Stimulated activated CD8-positive, alpha-beta memory T cell treated with anti-CD3 and anti-CD28 coated beads, Interleukin-12 subunit alpha, Interleukin-12 subunit beta, amount 100 ng/mL, for 24 hours (primary cell): Measurements from ENCODE around the gene TAF1L.
"Not testable (repeated sequence)": the region's sequence is repeated elsewhere in the genome, so short reads cannot be mapped to it uniquely, and the experiment has no call there.

Experiments
- DNase-seq: peaks from one replicate; pipeline ENCODE4 v3.0.0-alpha.2; 2020; ENCODE audit errors: extremely low read depth

Gene TAF1L

GRCh38 chr9:32635362-32635761, at the start of gene TAF1L:
Gene TAF1L, minus strand, starts transcription at chr9:32635669. Its CDS starts 90 bp downstream, at chr9:32635579.
- DNase-seq, result no peak

DNA sequence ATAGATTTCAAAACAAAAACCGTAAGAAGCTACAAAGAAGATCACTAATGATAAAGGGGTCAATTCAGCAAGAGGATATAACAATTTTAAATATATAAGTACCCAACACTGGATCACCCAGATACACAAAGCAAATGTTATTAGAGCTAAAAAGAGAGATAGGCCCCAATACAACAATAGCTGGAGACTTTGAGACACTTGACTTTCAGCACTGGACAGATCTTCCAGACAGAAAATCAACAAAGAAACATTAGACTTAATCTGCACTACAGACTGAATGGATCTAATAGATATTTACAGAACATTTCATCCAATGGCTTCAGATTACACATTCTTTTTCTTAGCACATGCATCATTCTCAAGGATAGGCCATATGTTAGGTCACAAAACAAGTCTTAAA, 46.3 kb upstream of the TAF1L start:
- DNase-seq, result no peak

DNA sequence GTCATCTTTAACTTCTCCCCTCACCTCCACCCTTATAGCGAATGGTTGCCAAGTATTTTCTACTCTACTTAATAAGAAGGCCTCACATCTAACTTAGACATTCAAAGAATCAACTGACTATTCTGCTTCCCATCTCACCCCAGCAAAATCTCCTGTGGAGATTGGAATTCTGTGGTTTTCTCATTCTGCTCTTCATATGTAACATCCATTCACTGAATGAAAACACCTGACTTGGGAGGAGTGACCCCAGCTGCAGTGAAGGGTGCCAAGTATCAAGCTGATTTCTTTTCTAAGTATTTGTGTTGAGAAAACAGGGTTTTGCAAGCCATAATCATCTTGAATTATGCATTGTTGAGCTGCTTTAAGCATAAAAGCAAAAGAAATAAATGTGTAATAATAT, 42.5 kb upstream of the TAF1L start:
- no peak for DNase-seq

GRCh38 chr9:32672469-32672868, 37.0 kb upstream of the TAF1L start:
- no peak for DNase-seq

- no peak for DNase-seq
Measured at GRCh38 chr9:32671333-32671732, 35.9 kb upstream of the TAF1L start.

DNA sequence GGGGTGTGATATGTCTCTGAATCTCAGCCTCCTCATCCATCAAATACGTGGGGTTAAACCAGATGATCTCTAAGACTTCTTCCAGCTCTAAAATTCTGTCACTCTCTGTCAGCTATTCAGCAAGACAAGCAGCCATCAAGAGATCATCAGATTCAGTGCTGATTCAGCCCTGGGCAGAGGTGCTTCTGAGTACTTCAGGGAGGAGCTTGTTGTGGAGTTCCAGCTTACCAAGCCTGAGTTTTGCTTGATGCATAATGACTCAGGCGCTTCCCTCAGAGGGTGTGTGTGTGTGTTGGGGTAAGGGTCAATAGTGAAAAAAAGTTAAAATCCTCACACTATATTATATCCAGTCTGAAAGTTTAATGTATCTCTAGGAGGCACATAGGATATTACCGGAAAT, 29.6 kb upstream of the TAF1L start:
- no peak for DNase-seq

- no peak for DNase-seq
Measured at GRCh38 chr9:32663741-32664140, 28.3 kb upstream of the TAF1L start.

DNA sequence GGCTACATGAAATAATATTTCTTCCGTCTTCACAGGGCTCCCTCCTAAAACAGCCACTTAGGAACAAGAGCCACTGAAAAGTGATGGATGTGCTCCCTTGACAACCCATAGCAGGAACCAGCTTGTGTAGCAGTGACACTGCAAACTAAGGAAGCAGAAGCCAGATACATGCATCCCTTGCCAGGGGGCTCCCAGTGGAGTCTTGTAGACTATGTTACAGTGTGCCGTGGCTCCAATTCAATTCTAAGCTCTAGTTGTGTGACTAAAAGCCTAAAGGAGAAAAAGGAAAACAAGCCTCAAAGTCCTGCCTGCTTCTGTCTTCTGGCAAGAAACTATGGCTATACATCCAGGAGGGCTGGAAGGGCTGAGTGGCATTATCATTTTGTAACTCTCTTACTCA, 12.2 kb upstream of the TAF1L start:
- no peak for DNase-seq

DNA sequence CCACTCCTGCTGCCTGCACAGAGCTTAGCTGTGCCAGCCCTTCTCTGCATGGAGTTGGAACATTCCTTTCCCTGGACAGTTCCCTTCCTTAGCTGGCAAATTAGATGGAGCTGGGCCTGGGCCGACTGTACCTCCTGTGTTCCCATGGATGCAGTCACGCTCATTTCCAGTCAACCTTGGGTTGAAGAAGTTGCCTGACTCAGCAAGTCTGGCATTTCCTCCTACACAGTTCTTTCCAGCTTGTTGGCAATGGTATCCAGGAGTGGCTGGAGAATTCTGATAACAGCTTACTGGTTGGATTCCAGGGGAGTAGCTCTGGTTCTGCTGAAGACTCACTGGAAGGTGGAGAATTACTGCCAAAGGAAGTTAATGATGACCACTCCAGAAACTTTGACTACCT, 9.2 kb upstream of the TAF1L start:
- DNase-seq, result no peak

DNA sequence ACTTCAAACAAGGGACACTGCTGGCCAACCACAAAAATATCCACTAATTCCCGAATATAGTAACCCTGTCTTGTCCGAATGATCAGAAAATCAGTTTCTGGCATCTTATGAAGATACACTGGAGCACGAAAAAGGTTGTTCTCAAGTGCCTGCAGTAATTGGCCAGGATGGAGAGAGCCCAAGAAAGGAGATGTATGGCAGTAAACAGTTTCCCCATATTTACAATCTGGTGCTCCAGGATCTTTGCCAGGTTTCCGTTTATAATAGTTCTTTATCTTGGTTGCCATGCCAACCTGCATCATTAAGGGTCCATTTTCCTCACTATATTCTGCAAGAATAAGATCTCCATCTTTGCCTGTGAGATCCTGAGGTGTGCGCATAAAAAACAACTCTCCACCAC, 2.3 kb downstream of the TAF1L start:
- DNase-seq, result not testable (repeated sequence)

- no peak for DNase-seq
Measured at GRCh38 chr9:32631991-32632390, 3.5 kb downstream of the TAF1L start.

- no peak for DNase-seq
Measured at GRCh38 chr9:32627394-32627954, 8.0 kb downstream of the TAF1L start.

DNA sequence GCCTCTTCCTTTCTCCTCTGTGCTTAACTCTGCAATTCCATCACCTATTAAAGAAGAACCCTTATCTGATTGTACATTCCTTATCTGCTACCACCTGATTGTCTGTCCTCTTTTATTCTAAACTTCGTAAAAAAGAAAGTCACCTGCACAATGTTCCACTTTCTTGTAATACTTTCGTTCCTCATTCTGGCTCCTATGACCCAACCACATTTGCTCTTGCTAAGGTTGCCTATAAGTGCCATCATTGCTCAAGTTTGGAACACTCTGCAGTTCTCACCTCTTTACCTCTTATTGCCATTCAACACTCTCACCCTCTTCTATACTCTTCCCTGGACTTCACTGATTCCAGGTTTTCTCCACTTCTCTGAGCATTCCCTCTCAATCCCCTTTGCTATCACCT, 10.1 kb downstream of the TAF1L start:
- no peak for DNase-seq

GRCh38 chr9:32622948-32623347, 12.5 kb downstream of the TAF1L start:
- DNase-seq, result no peak

DNA sequence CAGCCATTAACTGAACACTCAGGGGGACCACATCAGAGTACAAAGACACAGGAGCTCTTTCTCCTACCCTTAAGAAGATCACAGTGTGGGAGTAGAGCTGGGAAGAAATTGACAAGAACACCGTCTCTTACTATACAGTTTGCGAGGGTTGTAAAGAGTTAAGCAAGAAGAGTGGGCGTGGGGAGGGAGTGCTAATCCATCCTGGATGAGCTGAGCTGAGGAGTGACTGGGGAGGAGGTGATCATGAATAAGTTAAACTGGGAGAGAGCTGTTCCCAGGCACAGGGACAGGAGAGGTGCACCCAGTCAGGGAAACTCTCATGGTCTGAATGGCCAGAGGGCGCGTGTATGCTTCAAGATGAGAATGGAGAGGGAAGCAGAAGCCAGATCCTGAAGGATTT, 17.2 kb downstream of the TAF1L start:
- DNase-seq, result no peak

- DNase-seq, result no peak
Measured at GRCh38 chr9:32606811-32607210, 28.7 kb downstream of the TAF1L start.

DNA sequence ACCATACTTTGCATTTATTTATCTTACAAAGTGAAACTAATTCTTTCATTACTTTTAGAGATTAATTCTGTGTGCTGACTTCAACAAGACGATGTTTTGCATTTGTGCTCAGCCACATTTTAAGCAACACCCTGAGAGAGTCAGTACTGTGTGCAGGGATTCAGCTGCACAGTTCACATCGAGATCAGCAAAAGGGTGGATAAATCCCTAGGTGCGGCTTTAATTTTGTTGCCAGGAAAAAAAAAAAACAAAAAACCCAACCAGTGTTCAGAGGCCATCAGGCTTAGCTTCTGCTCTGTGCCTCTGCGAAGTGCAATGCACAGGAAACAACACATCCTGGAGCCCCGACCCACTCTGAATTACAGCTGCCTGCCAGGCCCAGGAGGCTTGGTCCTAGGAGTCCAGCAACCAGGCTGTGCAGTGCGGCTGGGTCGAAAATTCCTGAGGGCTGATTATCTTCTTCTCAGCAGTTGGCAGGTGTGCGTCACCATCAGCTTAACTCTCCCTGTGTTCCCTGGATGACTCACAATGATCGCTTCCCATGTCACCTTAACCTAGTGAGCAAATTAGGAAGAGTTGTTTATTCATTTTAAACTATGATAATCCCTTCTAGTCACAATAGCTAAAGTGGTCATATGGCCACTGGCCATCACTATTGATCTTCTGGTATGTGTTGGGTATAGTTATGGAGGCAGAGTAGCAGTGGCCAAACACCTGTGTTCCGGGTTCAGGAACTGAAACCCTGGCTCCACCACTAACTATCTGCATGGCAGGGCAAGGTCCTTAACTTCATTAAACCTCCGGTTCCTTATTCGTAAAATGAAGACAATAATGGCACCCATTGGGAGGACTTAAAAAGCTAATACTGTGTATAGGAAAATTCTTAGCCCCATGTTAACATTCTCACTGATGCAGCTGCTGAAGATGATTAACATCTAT, 31.3 kb downstream of the TAF1L start:
- no peak for DNase-seq

- not testable (repeated sequence) for DNase-seq
Measured at GRCh38 chr9:32599021-32599420, 36.4 kb downstream of the TAF1L start.

DNA sequence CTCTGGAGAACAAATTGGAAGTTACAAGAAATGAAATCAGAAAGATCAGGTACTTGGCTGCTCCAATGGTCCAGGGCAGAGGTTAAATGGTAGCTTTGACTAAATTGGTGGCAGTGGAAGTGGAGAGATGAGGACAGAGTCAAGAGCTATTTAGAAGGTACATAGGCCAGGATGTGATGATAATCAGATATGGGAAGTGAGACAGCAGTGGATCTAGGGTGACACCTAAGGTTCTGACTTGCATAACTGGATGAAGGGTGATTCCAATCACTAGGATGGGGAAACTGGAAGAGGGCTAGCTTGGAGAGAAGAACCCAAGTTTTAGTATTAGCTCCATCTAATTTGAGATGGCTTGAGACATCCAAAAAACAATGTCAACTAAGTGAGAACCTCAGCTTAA, 38.5 kb downstream of the TAF1L start:
- no peak for DNase-seq

DNA sequence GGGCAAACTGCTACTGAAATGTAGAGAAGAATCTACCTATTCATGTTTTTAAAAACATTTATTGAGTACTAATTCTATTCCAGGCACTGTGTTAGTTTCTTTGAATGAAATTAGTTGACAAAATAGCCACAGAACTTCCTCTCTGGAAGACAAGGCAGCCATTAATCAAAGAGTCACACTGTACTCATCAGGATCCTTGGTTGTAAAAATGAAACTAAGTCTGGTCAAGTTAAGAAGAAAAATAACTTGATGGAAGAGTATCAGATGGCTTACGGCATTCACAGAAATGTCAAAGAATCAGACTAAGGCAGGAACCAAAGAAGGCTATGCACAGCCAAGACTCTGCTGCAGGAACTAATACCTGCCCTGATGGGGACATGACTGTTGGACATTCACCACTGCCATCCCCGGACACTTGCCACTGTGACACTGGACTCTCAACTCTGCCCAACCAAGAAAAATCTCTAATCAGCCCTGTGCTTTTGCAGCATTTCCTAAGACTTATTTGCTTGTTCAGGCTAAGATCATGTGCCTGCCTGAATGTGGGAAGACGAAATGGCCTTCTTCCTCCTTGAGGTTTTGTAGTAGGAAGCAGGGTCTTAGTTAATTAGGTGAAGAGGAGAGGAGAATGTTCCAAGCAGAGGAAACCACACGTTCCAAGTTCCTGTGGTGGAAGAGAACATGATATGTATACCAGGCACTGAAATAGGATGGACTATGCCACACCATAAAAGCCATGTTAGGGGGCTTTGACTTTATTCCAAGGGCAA, 39.2 kb downstream of the TAF1L start:
- DNase-seq, result no peak

- no peak for DNase-seq
Measured at GRCh38 chr9:32590898-32591297, 44.6 kb downstream of the TAF1L start.

DNA sequence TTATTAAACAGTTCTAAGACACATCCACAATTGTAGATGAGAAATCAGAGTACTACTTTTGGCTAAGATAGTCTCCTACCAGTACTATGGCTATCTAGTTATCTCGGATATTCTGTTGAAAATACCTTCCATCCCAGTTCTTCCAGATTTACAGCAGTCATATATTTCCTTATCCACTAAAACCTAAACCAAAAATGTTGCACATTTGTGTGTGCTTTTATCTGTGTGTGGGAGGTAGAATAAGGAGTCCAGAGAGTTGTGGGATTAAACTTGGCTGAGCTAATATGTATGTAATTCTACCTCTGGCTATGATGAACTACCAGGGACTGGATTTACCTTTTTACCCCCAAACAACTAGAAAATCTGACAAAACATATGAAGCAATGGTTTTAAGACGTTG, 45.0 kb downstream of the TAF1L start:
- DNase-seq, result no peak
